Prostate gland (tissue), 2 donors: ENCODE data around the gene JTB. TPM values are rescaled to one million over a fixed set of nuclear protein-coding genes. Genes with fewer than 3 reads are reported as not detected.

Experiments
- DNase-seq: peaks from one replicate; pipeline ENCODE4 v3.0.0-alpha.2; 2019; ENCODE audit warnings: low spot score
- H3K27ac ChIP-seq, 2 donors: fragments of 200-600 bp; sonication (generic); 2 replicates each; pipeline ENCODE4 v1.5.1; 2017 to 2019
- H3K27me3 ChIP-seq: fragments of 200-600 bp; sonication (generic); replicated peaks from 2 replicates; pipeline ENCODE4 v1.5.1; 2019; ENCODE audit not compliant: insufficient read depth
- H3K36me3 ChIP-seq, 2 donors: fragments of 200-600 bp; sonication (generic); 1 replicate in 1 of 2; 2 replicates in 1 of 2; pipeline versions ENCODE4 v1.5.1 to v1.8.1; 2017 to 2019
- H3K4me1 ChIP-seq: fragments of 200-600 bp; sonication (generic); replicated peaks from 2 replicates; pipeline ENCODE4 v1.5.1; 2019
- H3K4me3 ChIP-seq, 2 donors: fragments of 200-600 bp; sonication (generic); 2 replicates each; pipeline ENCODE4 v1.5.1; 2017 to 2019
- H3K9me3 ChIP-seq: fragments of 200-600 bp; sonication (generic); 2 replicates; pipeline ENCODE4 v1.5.1; 2017
- CTCF ChIP-seq, 4 experiments: fragments of 200-600 bp in 2 of 4; fragments of 450-650 bp in 2 of 4; sonication (generic) in 2 of 4; IDR thresholded peaks; 1 replicate in 3 of 4; 2 replicates in 1 of 4; pipeline ENCODE4 v1.5.1; 2016 to 2019; ENCODE audit warnings: antibody characterized with exemption in 4 of 4, mild to moderate bottlenecking in 2 of 4, moderate library complexity in 2 of 4
- POLR2A ChIP-seq: fragments of 450-650 bp; IDR thresholded peaks from one replicate; pipeline ENCODE4 v1.6.1; 2016; ENCODE audit warnings: antibody characterized with exemption, mild to moderate bottlenecking
- POLR2AphosphoS5 ChIP-seq: sonication (generic); formaldehyde crosslinking; IDR thresholded peaks from one replicate; pipeline ENCODE4 v1.6.1; 2017; ENCODE audit warnings: antibody characterized with exemption
- WGBS: methylation state at CpG from one replicate; pipeline ENCODE4 v1.1.5; 2018; 5-methylcytosine and 5-hydroxymethylcytosine counted together
- intact Hi-C: fragments of 100-400 bp; cut with DNase I; formaldehyde crosslinking; loops from one replicate; pipeline ENCODE4 v1.14.2; 2022
- total RNA-seq, 2 donors: library from RNA; depleted of rRNA; stranded (reverse); fragments of >200 nt; gene quantifications; one replicate each; pipeline ENCODE4 v1.1.0, GENCODE V29; 2016

Gene JTB
- total RNA-seq, 2 donors from 2014 or later, result 234 to 404 TPM

DNA sequence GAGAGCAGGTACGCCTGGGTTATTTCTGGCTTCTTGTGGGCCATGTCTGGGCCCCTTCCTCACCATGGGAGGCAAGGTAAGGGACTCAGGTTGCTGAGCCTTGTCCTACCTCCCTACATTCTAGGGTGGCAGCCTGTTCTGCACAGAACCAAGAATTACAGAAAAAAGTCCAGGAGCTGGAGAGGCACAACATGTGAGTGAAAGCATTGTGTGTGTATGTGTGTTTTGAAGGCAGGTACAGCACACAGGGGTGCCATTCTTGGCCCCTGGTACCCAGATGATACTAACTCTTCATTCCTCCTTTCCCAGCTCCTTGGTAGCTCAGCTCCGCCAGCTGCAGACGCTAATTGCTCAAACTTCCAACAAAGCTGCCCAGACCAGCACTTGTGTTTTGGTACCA, 4.4 kb downstream of the JTB start:
- Histone ChIP-seq H3K36me3 (no peaks in the 10 kb centered on the region), H3K9me3 (no peaks in the 10 kb centered on the region), H3K27ac (no peak overlapping the region), H3K4me3 (no peak overlapping the region), H3K4me1 (no peaks in the 10 kb centered on the region), H3K27me3 (no peaks in the 10 kb centered on the region)
- intact Hi-C loops, result no loop called here
- DNase-seq, result no peak
- WGBS, result 89% methylated on average over 3 of the region's 3 CpGs
- TF ChIP-seq CTCF (IDR thresholded peaks at IDR 0.05) (no peak), POLR2AphosphoS5 (no peak), POLR2A (no peak)

DNA sequence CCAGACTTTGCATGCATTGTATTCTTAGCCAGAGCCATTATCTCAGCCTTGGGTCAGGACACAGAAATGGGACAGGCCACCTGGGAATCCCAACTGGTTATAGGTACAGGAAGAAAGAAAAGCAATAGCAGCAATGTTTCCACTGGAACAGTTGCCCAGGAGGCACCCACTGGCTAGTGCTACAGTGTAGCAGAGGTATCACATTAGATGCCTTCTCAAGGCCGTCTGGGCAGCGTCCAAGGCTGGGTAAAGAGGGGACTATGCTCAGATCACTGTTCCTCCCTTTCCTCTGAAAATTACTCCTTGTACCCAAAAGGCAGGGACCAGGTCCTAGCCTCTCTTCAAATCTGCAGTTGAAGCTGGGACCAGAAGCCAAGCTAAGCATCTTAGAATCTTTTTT, 7.1 kb downstream of the JTB start:
- no peaks in the 10 kb centered on the region for H3K27me3 ChIP-seq
- no peak overlapping the region for H3K4me3 ChIP-seq
- H3K36me3 ChIP-seq, result no peaks in the 10 kb centered on the region
- H3K9me3 ChIP-seq, result no peaks in the 10 kb centered on the region
- no peak for TF ChIP-seq CTCF (IDR thresholded peaks at IDR 0.05)
- TF ChIP-seq POLR2AphosphoS5, result no peak
- TF ChIP-seq POLR2A, result no peak
- H3K27ac ChIP-seq, result peak overlapping the region in 1 of 2 donors; percentile 97
- DNase-seq, result no peak
- intact Hi-C loops, result no loop called here
- 88% methylated on average over 2 of the region's 2 CpGs for WGBS
- H3K4me1 ChIP-seq, result peaks cover 3% of the 10 kb centered on the region

GRCh38 chr1:153968972-153969371, 8.5 kb downstream of the JTB start:
- Histone ChIP-seq H3K9me3 (no peaks in the 10 kb centered on the region), H3K4me1 (peaks cover 4% of the 10 kb centered on the region), H3K36me3 (no peaks in the 10 kb centered on the region), H3K4me3 (peak overlapping the region; percentile 60 to 65), H3K27ac (peak overlapping the region; percentile 97), H3K27me3 (no peaks in the 10 kb centered on the region)
- intact Hi-C loops, result no loop called here
- DNase-seq, result no peak
- WGBS, result 64% methylated on average over 2 of the region's 2 CpGs
- TF ChIP-seq POLR2A, result no peak
- TF ChIP-seq POLR2AphosphoS5, result no peak
- no peak for TF ChIP-seq CTCF (IDR thresholded peaks at IDR 0.05)

GRCh38 chr1:153968408-153968807, 9.1 kb downstream of the JTB start:
- peak overlapping the region; percentile 60 to 65 for H3K4me3 ChIP-seq
- WGBS, result 7% methylated on average over 13 of the region's 13 CpGs
- TF ChIP-seq POLR2AphosphoS5 (no peak), POLR2A (no peak), CTCF (IDR thresholded peaks at IDR 0.05) (no peak)
- no peaks in the 10 kb centered on the region for H3K36me3 ChIP-seq
- intact Hi-C loops, result no loop called here
- no peaks in the 10 kb centered on the region for H3K9me3 ChIP-seq
- peak overlapping the region; percentile 97 for H3K27ac ChIP-seq
- H3K4me1 ChIP-seq, result peaks cover 4% of the 10 kb centered on the region
- peak; percentile 36 for DNase-seq
- H3K27me3 ChIP-seq, result no peaks in the 10 kb centered on the region

DNA sequence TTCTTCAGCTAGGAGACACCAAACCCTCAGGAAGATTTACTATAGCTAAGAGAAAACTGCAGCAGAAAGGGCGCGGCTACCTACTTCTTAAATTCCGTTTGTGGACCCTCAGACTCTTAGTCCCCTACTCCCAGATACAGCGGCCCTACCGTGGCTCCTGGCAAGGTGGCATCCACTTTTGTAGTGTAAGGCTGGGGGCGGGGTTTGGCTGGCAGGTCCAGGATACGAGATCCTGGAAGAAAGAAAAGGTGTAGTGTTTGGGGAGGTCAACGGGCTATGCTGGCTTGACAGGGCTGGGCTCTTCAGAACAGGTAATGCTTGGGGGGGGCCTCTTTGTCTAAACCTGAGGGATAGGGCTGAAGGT, 9.5 kb downstream of the JTB start:
- peak overlapping the region; percentile 60 to 65 for H3K4me3 ChIP-seq
- H3K36me3 ChIP-seq, result no peaks in the 10 kb centered on the region
- intact Hi-C loops, result no loop called here
- DNase-seq, result peak; percentile 89
- H3K4me1 ChIP-seq, result peaks cover 4% of the 10 kb centered on the region
- H3K27ac ChIP-seq, result peak overlapping the region; percentile 97
- H3K9me3 ChIP-seq, result no peaks in the 10 kb centered on the region
- TF ChIP-seq POLR2A (peak; percentile 58), POLR2AphosphoS5 (no peak)
- 2% methylated on average over 8 of the region's 8 CpGs for WGBS
- no peaks in the 10 kb centered on the region for H3K27me3 ChIP-seq
